Left ventricle myocardium inferior (tissue), 1 donor: ENCODE data around the gene SLC16A8. TPM values are rescaled to one million over a fixed set of nuclear protein-coding genes. Genes with fewer than 3 reads are reported as not detected.

ENCODE experiments used
- DNase-seq: peaks from one replicate; pipeline ENCODE4 v3.0.0-alpha.2; 2020
- H3K27ac ChIP-seq: fragments of 200-600 bp; replicated peaks from 2 replicates; pipeline ENCODE4 v1.8.0; 2021
- H3K27me3 ChIP-seq: fragments of 200-600 bp; 2 replicates; pipeline ENCODE4 v1.8.0; 2021; ENCODE audit warnings: low read depth
- H3K36me3 ChIP-seq: fragments of 200-600 bp; 2 replicates; pipeline ENCODE4 v1.8.0; 2021
- H3K4me1 ChIP-seq: fragments of 200-600 bp; 2 replicates; pipeline ENCODE4 v1.8.0; 2021
- H3K4me3 ChIP-seq: fragments of 200-600 bp; 2 replicates; pipeline ENCODE4 v1.8.0; 2021; ENCODE audit warnings: mild to moderate bottlenecking, moderate library complexity
- H3K9me3 ChIP-seq: fragments of 200-600 bp; replicated peaks from 2 replicates; pipeline ENCODE4 v1.8.0; 2021
- CTCF ChIP-seq: fragments of 200-600 bp; IDR thresholded peaks from 2 replicates; pipeline ENCODE4 v1.8.0; 2021; ENCODE audit warnings: antibody characterized with exemption, mild to moderate bottlenecking, borderline replicate concordance
- intact Hi-C: fragments of 100-400 bp; cut with micrococcal nuclease; formaldehyde crosslinking; loops from one replicate; pipeline ENCODE4 v1.11.0; 2022
- total RNA-seq: library from RNA; stranded (reverse); fragmentation: NEBNext Ultra II Directional; extraction: Animal tissue kit (Norgen Biotek cat#: 25700); gene quantifications from one replicate; pipeline ENCODE4 v1.2.1, GENCODE V29; 2021
- donor health status: DM: no; HTN: yes; CAD: no; lungs with severe emphysema.

SLC16A8 gene
- total RNA-seq, 1 donor from 2014 or later = not detected

- Histone ChIP-seq H3K4me3 (no peak overlapping the region), H3K27me3 (peaks cover 12% of the 10 kb centered on the region), H3K9me3 (no peaks in the 10 kb centered on the region), H3K27ac (no peak overlapping the region), H3K4me1 (peaks cover 19% of the 10 kb centered on the region), H3K36me3 (peaks cover 27% of the 10 kb centered on the region)
- DNase-seq = no peak
- TF ChIP-seq CTCF = no peak
- intact Hi-C loops = no loop called here
Measured at GRCh38 chr22:38077595-38077994, 6.4 kb downstream of the SLC16A8 start.

- no peak overlapping the region for H3K4me3 ChIP-seq
- DNase-seq = no peak
Measured at GRCh38 chr22:38077096-38077495, 6.9 kb downstream of the SLC16A8 start.

GRCh38 chr22:38075961-38076360 lies 8.0 kb downstream of the SLC16A8 start:
- intact Hi-C loops = no loop called here
- Histone ChIP-seq H3K27me3 (no peaks in the 10 kb centered on the region), H3K36me3 (peaks cover 43% of the 10 kb centered on the region), H3K27ac (no peak overlapping the region), H3K4me3 (no peak overlapping the region), H3K4me1 (peaks cover 12% of the 10 kb centered on the region), H3K9me3 (no peaks in the 10 kb centered on the region)
- no peak for DNase-seq
- no peak for TF ChIP-seq CTCF

More at GRCh38 chr22:38077096-38077495, 6.9 kb downstream of the SLC16A8 start:
- Histone ChIP-seq H3K36me3 (peaks cover 32% of the 10 kb centered on the region), H3K27me3 (peaks cover 7% of the 10 kb centered on the region), H3K27ac (no peak overlapping the region), H3K4me1 (peaks cover 14% of the 10 kb centered on the region), H3K9me3 (no peaks in the 10 kb centered on the region)
- no peak for TF ChIP-seq CTCF
- intact Hi-C loops = no loop called here

GRCh38 chr22:38075105-38075825 lies 8.7 kb downstream of the SLC16A8 start:
- Histone ChIP-seq H3K4me3 (no peak overlapping the region), H3K27ac (no peak overlapping the region), H3K4me1 (peaks cover 15% of the 10 kb centered on the region), H3K9me3 (no peaks in the 10 kb centered on the region), H3K36me3 (peaks cover 44% of the 10 kb centered on the region), H3K27me3 (no peaks in the 10 kb centered on the region)
- no peak for DNase-seq
- TF ChIP-seq CTCF = no peak
- intact Hi-C loops = no loop called here

- Histone ChIP-seq H3K27me3 (no peaks in the 10 kb centered on the region), H3K9me3 (no peaks in the 10 kb centered on the region), H3K4me3 (no peak overlapping the region), H3K27ac (no peak overlapping the region), H3K36me3 (peaks cover 44% of the 10 kb centered on the region), H3K4me1 (peaks cover 23% of the 10 kb centered on the region)
- no peak for DNase-seq
- TF ChIP-seq CTCF = peak; percentile 42
- intact Hi-C loops = no loop called here
Measured at GRCh38 chr22:38074181-38075104, 9.5 kb downstream of the SLC16A8 start.
